ENCODE measurements around the gene OR6N1. TPM values are rescaled to one million over a fixed set of nuclear protein-coding genes. Genes with fewer than 3 reads are reported as not detected.
A peak's percentile ranks its signal among the peaks of the same experiment; 100 is the strongest.

OR6N1 gene
- total RNA-seq, 6 donors from 2014 or later: 0.20 to 1.9 (median 0.57) TPM; not detected in 1

- H3K36me3 ChIP-seq: no peaks in the 10 kb centered on the region
- ATAC-seq (ENCODE audit: low FRiP score in 2 of 2) (no peak), DNase-seq (no peak)
- no peaks in the 10 kb centered on the region for H3K4me1 ChIP-seq
- no peak within 1 kb of the TSS for H3K27ac ChIP-seq
- H3K9me3 ChIP-seq: no peaks in the 10 kb centered on the region
- H3K27me3 ChIP-seq: no peaks in the 10 kb centered on the region
- H3K4me3 ChIP-seq: no peak within 1 kb of the TSS
- TF ChIP-seq EP300 (IDR thresholded peaks at IDR 0.05) (no peak), POLR2AphosphoS5 (IDR thresholded peaks at IDR 0.05) (no peak)
These were observed 9.1 kb upstream of the OR6N1 start, which contains the start of gene OR6N2 for GRCh38 chr1:158781104-158781503. Gene OR6N2 (minus strand): TSS chr1:158781204. CDS start chr1:158777635, 3,569 bp downstream.

GRCh38 chr1:158754420-158754819, 17.6 kb downstream of the OR6N1 start, which contains the start of gene OR6K6:
Gene OR6K6 (plus strand): TSS chr1:158754720. CDS start chr1:158754888, 168 bp downstream.
- H3K9me3 ChIP-seq: no peaks in the 10 kb centered on the region
- H3K4me3 ChIP-seq: no peak within 1 kb of the TSS
- TF ChIP-seq POLR2A (IDR thresholded peaks at IDR 0.05): no peak
- TF ChIP-seq CTCF (IDR thresholded peaks at IDR 0.05): no peak
- TF ChIP-seq POLR2AphosphoS5 (IDR thresholded peaks at IDR 0.05): no peak
- no peak for TF ChIP-seq EP300 (IDR thresholded peaks at IDR 0.05)
- 85 to 89% methylated on average over 2 of the region's 2 CpGs for WGBS, 2 donors
- no peaks in the 10 kb centered on the region for H3K36me3 ChIP-seq
- no peaks in the 10 kb centered on the region for H3K27me3 ChIP-seq
- no peak within 1 kb of the TSS for H3K27ac ChIP-seq
- no peak for ATAC-seq (ENCODE audit: low FRiP score in 2 of 2)
- no peak for DNase-seq
- H3K4me1 ChIP-seq: no peaks in the 10 kb centered on the region

- H3K27ac ChIP-seq: no peak overlapping the region
- TF ChIP-seq POLR2A (IDR thresholded peaks at IDR 0.05): no peak
- TF ChIP-seq CTCF (IDR thresholded peaks at IDR 0.05): no peak
- no peak for TF ChIP-seq EP300 (IDR thresholded peaks at IDR 0.05)
- no peak for TF ChIP-seq POLR2AphosphoS5 (IDR thresholded peaks at IDR 0.05)
- no peaks in the 10 kb centered on the region for H3K27me3 ChIP-seq
- ATAC-seq (ENCODE audit: low FRiP score in 2 of 2) (peak in 1 of 2 donors; percentile 37), DNase-seq (peak in 1 of 2 donors; percentile 32)
- H3K4me3 ChIP-seq: no peak overlapping the region
- no peaks in the 10 kb centered on the region for H3K36me3 ChIP-seq
- 86 to 91% methylated on average over 8 to 9 of the region's 9 CpGs for WGBS, 2 donors
- no peaks in the 10 kb centered on the region for H3K4me1 ChIP-seq
- no peaks in the 10 kb centered on the region for H3K9me3 ChIP-seq
These were observed 19.8 kb downstream of the OR6N1 start for GRCh38 chr1:158752155-158752712.

- Histone ChIP-seq H3K36me3 (no peaks in the 10 kb centered on the region), H3K9me3 (no peaks in the 10 kb centered on the region), H3K4me1 (no peaks in the 10 kb centered on the region), H3K27me3 (no peaks in the 10 kb centered on the region), H3K27ac (no peak overlapping the region), H3K4me3 (no peak overlapping the region)
- DNase-seq (no peak), ATAC-seq (ENCODE audit: low FRiP score in 2 of 2) (no peak)
- no peak for TF ChIP-seq POLR2A (IDR thresholded peaks at IDR 0.05)
- no peak for TF ChIP-seq POLR2AphosphoS5 (IDR thresholded peaks at IDR 0.05)
- no peak for TF ChIP-seq EP300 (IDR thresholded peaks at IDR 0.05)
- no peak for TF ChIP-seq CTCF (IDR thresholded peaks at IDR 0.05)
These were observed 36.1 kb downstream of the OR6N1 start for GRCh38 chr1:158735848-158736247.

GRCh38 chr1:158732524-158732923, 39.5 kb downstream of the OR6N1 start:
- no peak for TF ChIP-seq POLR2A (IDR thresholded peaks at IDR 0.05)
- H3K36me3 ChIP-seq: no peaks in the 10 kb centered on the region
- no peaks in the 10 kb centered on the region for H3K27me3 ChIP-seq
- WGBS, 2 donors: 51 to 52% methylated on average over 2 of the region's 2 CpGs
- H3K9me3 ChIP-seq: no peaks in the 10 kb centered on the region
- H3K4me3 ChIP-seq: no peak overlapping the region
- DNase-seq: no peak
- no peak for ATAC-seq (ENCODE audit: low FRiP score in 2 of 2)
- no peak overlapping the region for H3K27ac ChIP-seq
- no peaks in the 10 kb centered on the region for H3K4me1 ChIP-seq

GRCh38 chr1:158731707-158732106, 40.3 kb downstream of the OR6N1 start:
- TF ChIP-seq CTCF (IDR thresholded peaks at IDR 0.05): no peak
- TF ChIP-seq POLR2A (IDR thresholded peaks at IDR 0.05): no peak
- TF ChIP-seq POLR2AphosphoS5 (IDR thresholded peaks at IDR 0.05): no peak
- no peak for TF ChIP-seq EP300 (IDR thresholded peaks at IDR 0.05)
- H3K4me3 ChIP-seq: no peak overlapping the region
- DNase-seq (no peak), ATAC-seq (ENCODE audit: low FRiP score in 2 of 2) (no peak)
- no peaks in the 10 kb centered on the region for H3K36me3 ChIP-seq
- H3K4me1 ChIP-seq: no peaks in the 10 kb centered on the region
- H3K27me3 ChIP-seq: no peaks in the 10 kb centered on the region
- no peaks in the 10 kb centered on the region for H3K9me3 ChIP-seq
- no peak overlapping the region for H3K27ac ChIP-seq
- WGBS, 2 donors: 86 to 88% methylated on average over 4 of the region's 4 CpGs

Data from upper lobe of left lung (tissue), 6 donors.